Esophagus squamous epithelium (tissue), 4 donors: ENCODE results near the gene SAPCD1.

Source experiments
- POLR2A ChIP-seq, 4 donors: fragments of 450-650 bp; IDR thresholded peaks; one replicate each; pipeline ENCODE4 v1.6.1; 2017; ENCODE audit warnings: antibody characterized with exemption in 4 of 4, mild to moderate bottlenecking in 4 of 4, moderate library complexity in 3 of 4
- TF ChIP-seq, protein P1 (sequence below), 6 experiments: fragments of 450-650 bp in 4 of 6; fragments of 200-600 bp in 2 of 6; sonication (generic) in 2 of 6; IDR thresholded peaks; one replicate each; pipeline ENCODE4 v1.5.1; 2016 to 2019; ENCODE audit warnings: antibody characterized with exemption in 6 of 6, mild to moderate bottlenecking in 4 of 6, moderate library complexity in 4 of 6

DNA sequence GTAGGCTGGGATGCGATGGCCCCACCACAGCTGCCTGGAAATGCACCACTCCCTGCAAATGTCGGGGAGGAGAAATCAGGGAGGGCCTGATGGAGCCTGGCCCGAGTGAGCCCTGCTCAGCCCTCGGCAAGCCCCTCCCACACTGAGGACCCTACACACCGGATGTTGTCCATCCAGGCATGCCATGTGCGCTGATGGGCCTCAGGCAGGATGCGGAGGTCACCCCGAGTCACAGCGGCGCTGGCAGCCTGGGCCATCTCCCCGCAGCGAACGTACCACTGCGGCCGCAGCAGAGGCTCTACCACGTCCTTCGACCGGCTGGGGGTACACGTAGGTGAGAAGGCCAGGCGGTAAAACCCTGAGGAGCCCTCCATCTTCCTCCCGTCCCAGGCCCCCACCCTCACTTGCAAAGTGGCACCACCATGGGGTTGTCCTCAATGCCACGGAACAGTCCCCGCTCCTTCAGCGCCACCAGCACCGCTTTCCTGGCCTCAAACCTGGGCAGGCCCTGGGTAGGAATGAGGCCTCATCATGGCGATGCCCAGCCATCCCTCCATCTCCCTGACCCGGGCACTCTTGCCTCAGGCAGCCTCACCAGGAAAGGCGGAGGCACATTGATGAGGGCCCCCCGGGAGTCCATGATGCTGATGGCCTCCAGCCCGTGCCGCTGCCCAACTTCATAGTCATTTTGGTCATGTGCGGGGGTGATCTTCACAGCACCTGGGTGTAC lies 19.8 kb downstream of the SAPCD1 start:
- TF ChIP-seq, protein P1, sequence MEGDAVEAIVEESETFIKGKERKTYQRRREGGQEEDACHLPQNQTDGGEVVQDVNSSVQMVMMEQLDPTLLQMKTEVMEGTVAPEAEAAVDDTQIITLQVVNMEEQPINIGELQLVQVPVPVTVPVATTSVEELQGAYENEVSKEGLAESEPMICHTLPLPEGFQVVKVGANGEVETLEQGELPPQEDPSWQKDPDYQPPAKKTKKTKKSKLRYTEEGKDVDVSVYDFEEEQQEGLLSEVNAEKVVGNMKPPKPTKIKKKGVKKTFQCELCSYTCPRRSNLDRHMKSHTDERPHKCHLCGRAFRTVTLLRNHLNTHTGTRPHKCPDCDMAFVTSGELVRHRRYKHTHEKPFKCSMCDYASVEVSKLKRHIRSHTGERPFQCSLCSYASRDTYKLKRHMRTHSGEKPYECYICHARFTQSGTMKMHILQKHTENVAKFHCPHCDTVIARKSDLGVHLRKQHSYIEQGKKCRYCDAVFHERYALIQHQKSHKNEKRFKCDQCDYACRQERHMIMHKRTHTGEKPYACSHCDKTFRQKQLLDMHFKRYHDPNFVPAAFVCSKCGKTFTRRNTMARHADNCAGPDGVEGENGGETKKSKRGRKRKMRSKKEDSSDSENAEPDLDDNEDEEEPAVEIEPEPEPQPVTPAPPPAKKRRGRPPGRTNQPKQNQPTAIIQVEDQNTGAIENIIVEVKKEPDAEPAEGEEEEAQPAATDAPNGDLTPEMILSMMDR (IDR thresholded peaks at IDR 0.05): no peak
- no peak for TF ChIP-seq POLR2A (IDR thresholded peaks at IDR 0.05)
